ENCODE measurements around the gene PRR9. TPM values are rescaled to one million over a fixed set of nuclear protein-coding genes. Genes with fewer than 3 reads are reported as not detected.

The PRR9 gene
- total RNA-seq, 3 donors from 2014 or later: not detected

DNA sequence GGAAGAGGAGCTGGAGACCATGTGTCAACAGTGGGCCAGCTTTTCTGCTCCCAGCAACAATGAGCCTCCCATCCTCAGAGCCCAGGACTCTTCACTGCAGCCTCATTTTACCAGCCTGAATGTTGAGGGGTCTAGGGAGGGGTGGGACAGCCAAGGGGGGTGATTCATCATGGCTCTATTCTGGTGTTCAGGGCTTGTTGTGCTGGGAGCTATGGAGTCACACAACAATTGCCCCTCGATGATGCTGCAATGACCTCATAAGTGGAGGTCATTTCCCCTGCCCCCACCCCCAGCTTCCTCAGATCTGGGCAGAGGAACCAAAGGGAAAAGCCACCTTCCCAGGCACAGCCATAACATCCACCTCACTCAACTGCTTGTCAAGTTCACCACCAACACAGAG is 14.3 kb upstream of the PRR9 start, which contains the start of gene LELP1:
Gene LELP1, plus strand, starts transcription at position 301 of the 400 bp plus-strand sequence. CDS start 1,278 bp downstream, outside the sequence.
- H3K9me3 ChIP-seq: no peaks in the 10 kb centered on the region
- ATAC-seq (no peak), DNase-seq (no peak)
- no peak for TF ChIP-seq CTCF (IDR thresholded peaks at IDR 0.05)
- H3K4me3 ChIP-seq: no peak within 1 kb of the TSS
- intact Hi-C loops (cut with DNase I, micrococcal nuclease): no loop called here
- no peaks in the 10 kb centered on the region for H3K4me1 ChIP-seq (ENCODE audit: low read depth)
- H3K36me3 ChIP-seq (ENCODE audit: low read depth): no peaks in the 10 kb centered on the region

GRCh38 chr1:153206631-153207030 is 10.8 kb upstream of the PRR9 start:
- Histone ChIP-seq H3K4me3 (no peak overlapping the region), H3K36me3 (ENCODE audit: low read depth) (no peaks in the 10 kb centered on the region), H3K4me1 (ENCODE audit: low read depth) (no peaks in the 10 kb centered on the region), H3K9me3 (no peaks in the 10 kb centered on the region)
- intact Hi-C loops (cut with DNase I, micrococcal nuclease): no loop called here
- ATAC-seq: no peak
- TF ChIP-seq CTCF (IDR thresholded peaks at IDR 0.05): no peak
- no peak for DNase-seq

GRCh38 chr1:153210206-153210605 is 7.2 kb upstream of the PRR9 start:
- no peak for DNase-seq
- Histone ChIP-seq H3K4me1 (ENCODE audit: low read depth) (no peaks in the 10 kb centered on the region), H3K4me3 (no peak overlapping the region), H3K36me3 (ENCODE audit: low read depth) (no peaks in the 10 kb centered on the region), H3K9me3 (no peaks in the 10 kb centered on the region)
- intact Hi-C loops (cut with DNase I, micrococcal nuclease): no loop called here
- no peak for ATAC-seq
- no peak for TF ChIP-seq CTCF (IDR thresholded peaks at IDR 0.05)

- intact Hi-C loops (cut with DNase I, micrococcal nuclease): no loop called here
- Histone ChIP-seq H3K36me3 (ENCODE audit: low read depth) (no peaks in the 10 kb centered on the region), H3K9me3 (no peaks in the 10 kb centered on the region), H3K4me3 (no peak overlapping the region), H3K4me1 (ENCODE audit: low read depth) (no peaks in the 10 kb centered on the region)
- DNase-seq (no peak), ATAC-seq (no peak)
- no peak for TF ChIP-seq CTCF (IDR thresholded peaks at IDR 0.05)
Measured at GRCh38 chr1:153212201-153212600, 5.2 kb upstream of the PRR9 start.

DNA sequence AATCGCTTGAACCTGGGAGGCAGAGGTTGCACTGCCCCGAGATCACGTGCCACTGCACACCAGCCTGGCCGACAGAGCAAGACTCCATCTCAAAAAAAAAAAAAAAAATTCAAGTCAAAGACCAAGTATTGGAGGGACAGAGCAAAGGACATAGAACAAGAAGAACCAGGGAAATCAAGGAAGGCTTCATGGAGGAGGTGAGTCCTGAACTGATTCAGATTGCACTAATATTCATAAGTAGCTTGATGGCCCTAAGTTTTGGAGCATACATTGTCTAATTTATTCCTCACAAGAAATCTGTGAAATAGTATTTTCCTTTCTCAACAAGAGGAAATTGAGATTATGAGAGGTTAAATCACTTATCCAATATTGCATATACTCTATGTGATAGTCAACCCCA is 3.9 kb upstream of the PRR9 start:
- no peak for DNase-seq
- TF ChIP-seq CTCF (IDR thresholded peaks at IDR 0.05): no peak
- ATAC-seq: no peak
- intact Hi-C loops (cut with DNase I, micrococcal nuclease): no loop called here
- no peak overlapping the region for H3K4me3 ChIP-seq
- no peaks in the 10 kb centered on the region for H3K36me3 ChIP-seq (ENCODE audit: low read depth)
- no peaks in the 10 kb centered on the region for H3K4me1 ChIP-seq (ENCODE audit: low read depth)
- no peaks in the 10 kb centered on the region for H3K9me3 ChIP-seq

Measured in mucosa of descending colon (tissue), 3 donors.